Esophagus muscularis mucosa (tissue), 3 donors: ENCODE measurements around the gene TTBK2.

Experiments
- EP300 ChIP-seq: sonication (generic); formaldehyde crosslinking; IDR thresholded peaks from one replicate; pipeline ENCODE4 v1.6.1; 2017; ENCODE audit warnings: antibody characterized with exemption
- TF ChIP-seq, protein P1 (sequence below), 3 experiments: fragments of 200-600 bp in 2 of 3; fragments of 450-650 bp in 1 of 3; sonication (generic) in 2 of 3; IDR thresholded peaks; one replicate each; pipeline ENCODE4 v1.5.1; 2017 to 2019; ENCODE audit warnings: antibody characterized with exemption in 3 of 3, mild to moderate bottlenecking in 2 of 3, moderate library complexity in 1 of 3

DNA sequence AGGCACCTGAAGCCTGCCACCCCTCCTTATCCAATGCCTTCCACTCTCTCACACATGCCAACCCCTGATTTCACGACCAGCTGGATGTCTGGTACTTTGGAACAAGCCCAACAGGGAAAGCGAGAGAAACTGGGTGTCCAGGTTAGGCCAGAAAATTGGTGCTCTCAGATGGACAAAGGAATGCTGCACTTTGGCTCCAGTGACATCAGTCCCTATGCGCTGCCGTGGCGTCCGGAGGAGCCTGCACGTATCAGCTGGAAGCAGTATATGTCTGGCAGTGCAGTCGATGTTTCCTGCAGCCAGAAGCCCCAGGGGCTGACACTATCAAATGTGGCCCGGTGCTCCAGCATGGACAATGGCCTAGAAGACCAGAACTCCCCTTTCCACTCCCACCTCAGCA, 228.8 kb downstream of the TTBK2 start:
- no peak for TF ChIP-seq EP300
- TF ChIP-seq, protein P1, sequence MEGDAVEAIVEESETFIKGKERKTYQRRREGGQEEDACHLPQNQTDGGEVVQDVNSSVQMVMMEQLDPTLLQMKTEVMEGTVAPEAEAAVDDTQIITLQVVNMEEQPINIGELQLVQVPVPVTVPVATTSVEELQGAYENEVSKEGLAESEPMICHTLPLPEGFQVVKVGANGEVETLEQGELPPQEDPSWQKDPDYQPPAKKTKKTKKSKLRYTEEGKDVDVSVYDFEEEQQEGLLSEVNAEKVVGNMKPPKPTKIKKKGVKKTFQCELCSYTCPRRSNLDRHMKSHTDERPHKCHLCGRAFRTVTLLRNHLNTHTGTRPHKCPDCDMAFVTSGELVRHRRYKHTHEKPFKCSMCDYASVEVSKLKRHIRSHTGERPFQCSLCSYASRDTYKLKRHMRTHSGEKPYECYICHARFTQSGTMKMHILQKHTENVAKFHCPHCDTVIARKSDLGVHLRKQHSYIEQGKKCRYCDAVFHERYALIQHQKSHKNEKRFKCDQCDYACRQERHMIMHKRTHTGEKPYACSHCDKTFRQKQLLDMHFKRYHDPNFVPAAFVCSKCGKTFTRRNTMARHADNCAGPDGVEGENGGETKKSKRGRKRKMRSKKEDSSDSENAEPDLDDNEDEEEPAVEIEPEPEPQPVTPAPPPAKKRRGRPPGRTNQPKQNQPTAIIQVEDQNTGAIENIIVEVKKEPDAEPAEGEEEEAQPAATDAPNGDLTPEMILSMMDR (IDR thresholded peaks at IDR 0.05) = no peak
